ENCODE measurements around the gene KIR3DL3.
"Not testable (repeated sequence)": the region's sequence is repeated elsewhere in the genome, so short reads cannot be mapped to it uniquely, and the experiment has no call there.

KIR3DL3 gene

GRCh38 chr19:54724142-54724541, at the start of gene KIR3DL3:
Gene KIR3DL3, plus strand, starts transcription at chr19:54724442. Its CDS starts 55 bp downstream, at chr19:54724497.
- TF ChIP-seq TSHZ2 (CRISPR knock-in tag; IDR thresholded peaks at IDR 0.05) (no peak), BACH2 (CRISPR knock-in tag; IDR thresholded peaks at IDR 0.05; ENCODE audit: borderline replicate concordance) (no peak), CSRNP3 (CRISPR knock-in tag; IDR thresholded peaks at IDR 0.05) (no peak), TOX (CRISPR knock-in tag; IDR thresholded peaks at IDR 0.05; ENCODE audit: borderline replicate concordance) (no peak)
- ATAC-seq: no peak

GRCh38 chr19:54676210-54676834, 47.9 kb upstream of the KIR3DL3 start:
- peak; percentile 61; the same call in 2 of the 3 replicates for ATAC-seq

- no peak for ATAC-seq
- TF ChIP-seq SNAI2 (CRISPR knock-in tag; IDR thresholded peaks at IDR 0.05): no peak
Observed at GRCh38 chr19:54677217-54677616, 47.0 kb upstream of the KIR3DL3 start.

GRCh38 chr19:54681596-54681995, 42.6 kb upstream of the KIR3DL3 start:
- ATAC-seq: not testable (repeated sequence)

GRCh38 chr19:54682306-54682856, 41.9 kb upstream of the KIR3DL3 start:
- no peak for ATAC-seq
- no peak for TF ChIP-seq OSR1 (CRISPR knock-in tag; IDR thresholded peaks at IDR 0.05)
- TF ChIP-seq CSDC2 (CRISPR knock-in tag; IDR thresholded peaks at IDR 0.05): no peak
- TF ChIP-seq ZNF70 (CRISPR knock-in tag; IDR thresholded peaks at IDR 0.05): no peak
- TF ChIP-seq TSHZ2 (CRISPR knock-in tag; IDR thresholded peaks at IDR 0.05): no peak
- TF ChIP-seq SNAI2 (CRISPR knock-in tag; IDR thresholded peaks at IDR 0.05): no peak

- ATAC-seq: 0 out of 3 replicates have a peak, but pooled peaks have one; percentile 30
- TF ChIP-seq TOX (CRISPR knock-in tag; IDR thresholded peaks at IDR 0.05; ENCODE audit: borderline replicate concordance) (no peak), ESRRG (CRISPR knock-in tag; IDR thresholded peaks at IDR 0.05) (no peak), TCF4 (CRISPR knock-in tag; IDR thresholded peaks at IDR 0.05; ENCODE audit: borderline replicate concordance) (no peak), PATZ1 (CRISPR knock-in tag; IDR thresholded peaks at IDR 0.05; ENCODE audit: borderline replicate concordance) (no peak), RARB (CRISPR knock-in tag; IDR thresholded peaks at IDR 0.05) (no peak), CSDC2 (CRISPR knock-in tag; IDR thresholded peaks at IDR 0.05) (0 out of 2 replicates have a peak, but pooled peaks have one; percentile 73), TSHZ2 (CRISPR knock-in tag; IDR thresholded peaks at IDR 0.05) (no peak)
Observed at GRCh38 chr19:54684527-54684926, 39.7 kb upstream of the KIR3DL3 start.
